Measurements from ENCODE around the gene EFNA3.

DNA sequence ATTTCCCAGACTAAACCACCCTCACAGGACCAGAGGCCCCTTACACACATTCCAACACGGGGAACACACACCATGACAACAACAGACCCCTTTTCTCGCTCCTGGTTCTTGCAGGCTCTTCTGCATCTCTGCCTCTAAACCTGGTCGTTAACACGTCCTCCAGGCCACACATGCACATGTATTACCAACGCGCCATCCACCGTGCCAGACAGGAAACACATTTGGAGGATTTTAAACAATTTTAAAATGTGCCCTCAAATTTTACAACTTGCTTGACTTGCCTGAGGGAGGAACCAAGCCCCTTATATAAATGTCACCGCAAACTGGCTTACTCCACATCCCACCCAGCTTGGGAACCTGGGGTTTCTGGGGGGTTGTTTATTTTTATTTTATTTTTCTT lies 32.2 kb downstream of the EFNA3 start:
- TF ChIP-seq, protein P1, sequence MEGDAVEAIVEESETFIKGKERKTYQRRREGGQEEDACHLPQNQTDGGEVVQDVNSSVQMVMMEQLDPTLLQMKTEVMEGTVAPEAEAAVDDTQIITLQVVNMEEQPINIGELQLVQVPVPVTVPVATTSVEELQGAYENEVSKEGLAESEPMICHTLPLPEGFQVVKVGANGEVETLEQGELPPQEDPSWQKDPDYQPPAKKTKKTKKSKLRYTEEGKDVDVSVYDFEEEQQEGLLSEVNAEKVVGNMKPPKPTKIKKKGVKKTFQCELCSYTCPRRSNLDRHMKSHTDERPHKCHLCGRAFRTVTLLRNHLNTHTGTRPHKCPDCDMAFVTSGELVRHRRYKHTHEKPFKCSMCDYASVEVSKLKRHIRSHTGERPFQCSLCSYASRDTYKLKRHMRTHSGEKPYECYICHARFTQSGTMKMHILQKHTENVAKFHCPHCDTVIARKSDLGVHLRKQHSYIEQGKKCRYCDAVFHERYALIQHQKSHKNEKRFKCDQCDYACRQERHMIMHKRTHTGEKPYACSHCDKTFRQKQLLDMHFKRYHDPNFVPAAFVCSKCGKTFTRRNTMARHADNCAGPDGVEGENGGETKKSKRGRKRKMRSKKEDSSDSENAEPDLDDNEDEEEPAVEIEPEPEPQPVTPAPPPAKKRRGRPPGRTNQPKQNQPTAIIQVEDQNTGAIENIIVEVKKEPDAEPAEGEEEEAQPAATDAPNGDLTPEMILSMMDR (conservative IDR thresholded peaks at IDR 0.05; ENCODE audit: low read depth, low read length): no peak
- no peak for TF ChIP-seq EZH2 (IDR thresholded peaks at IDR 0.05; ENCODE audit: low read length, unreplicated experiment)

Measured in PC-3 (cell line).